CD4-positive, alpha-beta T cell treated with Interleukin-4 for 1 hour (primary cell): ENCODE measurements around the gene AKR7A2.
A peak's percentile ranks its signal among the peaks of the same experiment; 100 is the strongest.
"Not testable (repeated sequence)": the region's sequence is repeated elsewhere in the genome, so short reads cannot be mapped to it uniquely, and the experiment has no call there.

Experiments used
- DNase-seq, 2 donors: peaks; one replicate each; pipeline ENCODE4 v3.0.0-alpha.2; 2020 to 2022

AKR7A2 gene

DNA sequence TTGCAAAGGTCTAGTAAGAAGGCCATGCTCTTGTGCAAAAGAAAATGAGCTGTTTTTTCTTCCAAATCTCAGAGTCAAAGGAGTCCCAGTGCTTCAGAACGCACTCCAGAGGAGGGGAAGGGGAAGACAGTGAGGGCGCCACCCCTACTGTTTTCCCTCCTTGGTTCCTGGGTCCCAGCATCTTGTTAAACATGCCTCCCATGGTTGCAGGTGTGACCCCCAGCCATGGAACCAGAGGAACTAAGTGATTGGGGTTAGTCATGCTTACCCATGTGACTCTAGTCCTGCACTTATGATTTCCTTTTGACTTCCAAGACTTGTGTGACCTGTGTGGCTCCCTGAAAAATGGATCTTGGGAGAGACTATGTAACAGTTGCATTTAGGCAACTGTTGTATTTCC is 17.3 kb downstream of the AKR7A2 start:
- DNase-seq, result no peak

GRCh38 chr1:19289244-19289643 is 22.7 kb downstream of the AKR7A2 start:
- no peak for DNase-seq

DNA sequence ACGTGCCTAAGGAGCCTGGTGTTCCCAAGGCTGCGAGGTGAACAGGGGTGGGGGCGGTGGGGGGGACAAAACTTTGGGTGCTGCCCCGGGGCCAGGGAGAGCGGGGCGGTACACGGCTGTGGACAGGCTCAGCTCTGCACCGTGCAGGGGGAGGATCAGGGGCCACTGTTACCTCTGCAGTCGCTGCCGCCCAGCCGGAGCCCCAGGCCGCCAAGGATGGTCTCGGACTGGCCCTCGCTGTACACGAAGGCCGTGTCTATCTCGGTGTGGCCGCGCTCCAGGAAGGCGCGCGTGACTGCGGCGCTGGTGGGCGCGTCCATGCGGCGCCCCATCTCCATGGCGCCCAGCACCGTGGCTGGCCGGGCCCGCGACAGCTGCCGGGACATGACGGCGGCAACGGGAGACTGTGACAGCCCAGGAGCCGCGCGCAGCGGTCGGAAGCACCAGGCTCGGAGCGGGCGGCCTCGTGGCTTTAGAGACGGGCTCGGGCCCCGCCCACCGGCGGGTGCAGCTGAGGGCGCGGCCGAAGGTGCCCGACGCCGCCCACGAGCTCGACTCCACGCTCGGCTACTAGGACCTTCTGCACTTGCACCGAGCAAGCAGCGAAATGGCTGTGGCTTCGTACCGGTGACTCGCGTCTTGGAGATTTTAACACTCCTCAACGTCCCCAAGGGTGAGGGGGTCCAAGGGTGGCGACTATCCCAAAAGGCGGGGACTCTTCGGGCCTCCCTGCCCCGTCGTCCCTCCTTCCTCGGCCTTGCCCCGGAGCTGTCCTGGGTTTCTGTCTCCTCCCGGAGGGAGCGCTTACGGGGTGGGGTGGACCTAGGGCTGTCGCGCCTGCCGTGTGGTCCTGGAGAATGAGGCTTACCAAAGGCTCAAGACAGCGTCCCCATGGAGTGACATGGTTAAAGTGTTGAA is 23.4 kb downstream of the AKR7A2 start, which contains the start of gene AKR7A3:
Gene AKR7A3 (minus strand): TSS at position 447 of the 918 bp plus-strand sequence. CDS start 61 bp downstream, at position 386.
- DNase-seq, result peak; percentile 46 to 53

GRCh38 chr1:19287436-19288185 is 24.3 kb downstream of the AKR7A2 start:
- no peak for DNase-seq

GRCh38 chr1:19285807-19286206 is 26.1 kb downstream of the AKR7A2 start:
- not testable (repeated sequence) for DNase-seq

GRCh38 chr1:19285366-19285765 is 26.6 kb downstream of the AKR7A2 start:
- not testable (repeated sequence) for DNase-seq

DNA sequence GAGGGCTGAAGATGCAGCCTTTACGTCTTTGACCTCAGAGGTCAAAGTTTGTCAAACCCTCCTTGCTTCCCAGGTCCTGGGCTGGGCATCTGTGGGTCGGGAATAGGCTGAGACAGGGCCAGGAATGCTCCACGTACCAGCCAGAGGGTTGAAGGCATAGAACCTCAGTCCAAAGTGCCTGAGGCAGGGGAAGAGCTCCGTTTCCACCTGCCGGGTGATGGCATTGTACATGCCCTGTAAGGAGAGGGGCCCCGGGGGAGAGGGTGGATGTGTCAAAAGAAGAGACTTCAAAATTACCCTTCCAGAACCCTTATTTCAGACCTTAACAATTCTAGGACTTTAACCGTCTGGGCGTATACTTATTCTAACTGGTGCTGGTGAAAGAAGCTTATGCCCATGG is 27.1 kb downstream of the AKR7A2 start:
- no peak for DNase-seq

- DNase-seq, result no peak
Measured at GRCh38 chr1:19283891-19284290, 28.1 kb downstream of the AKR7A2 start.

DNA sequence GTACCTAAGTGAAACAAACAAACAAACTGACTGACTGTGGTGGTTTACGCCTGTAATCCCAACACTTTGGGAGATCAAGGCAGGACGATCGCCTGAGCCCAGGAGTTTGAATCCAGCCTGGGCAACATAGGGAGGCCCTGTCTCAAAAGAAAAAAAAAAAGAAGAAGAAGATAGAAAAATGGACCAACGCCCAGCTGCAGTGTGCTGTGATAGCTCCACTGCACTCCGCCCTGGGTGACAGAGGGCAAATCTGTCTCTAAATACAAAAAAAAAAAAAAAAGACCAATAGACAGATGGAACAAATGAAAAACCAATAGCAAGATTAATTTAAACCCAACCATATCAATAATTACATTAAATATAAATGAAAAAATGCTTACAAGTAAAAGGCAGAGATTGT is 37.3 kb downstream of the AKR7A2 start:
- DNase-seq, result no peak

DNA sequence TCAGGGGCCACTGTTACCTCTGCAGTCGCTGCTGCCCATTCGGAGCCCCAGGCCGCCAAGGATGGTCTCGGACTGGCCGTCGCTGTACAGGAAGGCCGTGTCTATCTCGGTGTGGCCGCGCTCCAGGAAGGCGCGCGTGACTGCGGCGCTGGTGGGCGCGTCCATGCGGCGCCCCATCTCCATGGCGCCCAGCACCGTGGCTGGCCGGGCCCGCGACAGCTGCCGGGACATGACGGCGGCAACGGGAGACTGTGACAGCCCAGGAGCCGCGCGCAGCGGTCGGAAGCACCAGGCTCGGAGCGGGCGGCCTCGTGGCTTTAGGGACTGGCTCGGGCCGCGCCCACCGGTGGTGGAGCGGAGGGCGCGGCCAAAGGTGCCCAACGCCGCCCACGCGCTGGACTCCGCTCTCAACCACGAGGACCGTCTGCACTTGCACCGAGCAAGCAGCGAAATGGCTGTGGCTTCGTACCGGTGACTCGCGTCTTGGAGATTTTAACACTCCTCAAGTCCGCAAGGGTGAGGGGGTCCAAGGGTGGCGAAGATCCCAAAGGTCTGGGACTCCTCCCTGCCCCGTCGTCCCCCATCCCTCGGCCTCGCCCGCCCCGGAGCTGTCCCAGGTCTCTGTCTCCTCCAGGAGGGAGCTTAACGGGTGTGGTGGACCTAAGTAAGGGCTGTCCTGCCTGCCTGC is 38.0 kb downstream of the AKR7A2 start:
- DNase-seq, result not testable (repeated sequence)

GRCh38 chr1:19273106-19273843 is 38.7 kb downstream of the AKR7A2 start:
- DNase-seq, result no peak

- no peak for DNase-seq
Measured at GRCh38 chr1:19272064-19272463, 39.9 kb downstream of the AKR7A2 start.

- not testable (repeated sequence) for DNase-seq
Measured at GRCh38 chr1:19270343-19270730, 41.6 kb downstream of the AKR7A2 start.

GRCh38 chr1:19269427-19270342 is 42.3 kb downstream of the AKR7A2 start:
- not testable (repeated sequence) for DNase-seq

- DNase-seq, result no peak
Measured at GRCh38 chr1:19268445-19268844, 43.5 kb downstream of the AKR7A2 start.

- no peak for DNase-seq
Measured at GRCh38 chr1:19262744-19263143, 49.2 kb downstream of the AKR7A2 start.

GRCh38 chr1:19262047-19262446 is 49.9 kb downstream of the AKR7A2 start:
- DNase-seq, result no peak

DNA sequence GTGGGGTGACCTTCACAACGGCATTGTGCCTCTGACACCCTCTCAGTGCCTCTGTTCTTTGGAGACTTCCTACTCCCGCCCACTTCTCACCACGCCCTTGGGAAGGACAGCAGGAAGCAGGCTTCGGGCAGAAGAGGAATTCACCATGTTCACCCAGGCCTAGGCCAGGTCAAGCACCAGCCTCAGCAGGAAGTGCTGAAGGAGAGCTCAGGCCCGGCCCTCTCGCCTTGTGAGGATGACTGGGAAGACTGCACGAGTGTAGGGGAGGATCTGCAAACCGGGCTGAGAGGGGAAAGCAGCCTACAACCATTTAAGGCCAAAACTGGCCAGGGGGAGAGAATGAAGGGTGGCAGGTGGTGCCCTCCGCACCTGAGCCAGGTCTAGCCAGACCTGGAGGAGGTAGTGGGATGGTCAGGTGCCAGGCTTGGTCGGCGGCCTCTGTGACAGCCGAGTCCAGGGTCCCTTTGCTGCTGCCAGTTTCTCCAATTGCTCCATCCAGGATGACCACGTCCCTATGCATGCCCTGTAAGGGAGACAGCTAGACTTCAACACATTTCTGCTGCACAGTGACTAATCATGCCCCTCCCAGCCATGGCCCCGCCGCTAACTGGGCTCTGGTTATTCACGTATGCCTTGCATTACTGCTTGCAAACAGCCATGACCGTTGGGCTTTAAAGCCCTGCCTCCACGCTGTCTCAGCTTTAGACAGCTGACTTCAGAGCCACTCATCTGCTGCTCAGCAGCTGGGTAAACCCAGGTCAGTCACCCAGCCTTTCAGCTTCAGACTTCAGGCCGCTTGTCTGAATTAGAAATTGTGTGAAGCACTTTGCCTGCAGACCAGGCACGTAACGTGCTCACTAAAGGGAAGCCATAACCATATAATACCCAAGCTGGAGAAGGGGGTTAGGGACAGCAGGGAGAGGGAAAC is 51.5 kb downstream of the AKR7A2 start:
- no peak for DNase-seq

GRCh38 chr1:19258353-19258752 is 53.6 kb downstream of the AKR7A2 start:
- no peak for DNase-seq
